ENCODE data around the gene AVPR2. TPM values are rescaled to one million over a fixed set of nuclear protein-coding genes. Genes with fewer than 3 reads are reported as not detected.

AVPR2 gene
- total RNA-seq, 1 experiment from 2014 or later, result not detected

- Histone ChIP-seq H3K9me3 (no peaks in the 10 kb centered on the region), H3K36me3 (ENCODE audit: control insufficient read depth, insufficient read depth, low read length) (no peaks in the 10 kb centered on the region), H3K4me3 (ENCODE audit: low read depth, low read length) (no peak overlapping the region), H3K4me1 (no peaks in the 10 kb centered on the region), H3K27me3 (replicated peaks; ENCODE audit: control insufficient read depth, insufficient read depth, low read length) (no peaks in the 10 kb centered on the region)
- BruUV-seq (replicated peaks), result no TSS peak
- H3K4me1 Mint-ChIP-seq (ENCODE audit: low read depth, unreplicated experiment), result no peaks in the 10 kb centered on the region
- CTCF ChIA-PET, result no interaction called here
- no peak overlapping the region for H3K4me3 Mint-ChIP-seq (ENCODE audit: unreplicated experiment)
- POLR2A ChIA-PET, result no interaction called here
- no peak overlapping the region for H3K27ac Mint-ChIP-seq (ENCODE audit: unreplicated experiment)
- H3K9me3 Mint-ChIP-seq (ENCODE audit: unreplicated experiment), result no peaks in the 10 kb centered on the region
- DNase-seq, result peak in 1 of 2 experiments; percentile 20
- no peaks in the 10 kb centered on the region for H3K27me3 Mint-ChIP-seq (ENCODE audit: insufficient read depth, unreplicated experiment)
- intact Hi-C loops (cut with micrococcal nuclease; ENCODE audit: unreplicated experiment), result loop anchor here (10.0 kb wide), 1 partner anchor 126 kb away; the partner anchor contains the start of genes IDH3G and SSR4
- TF ChIP-seq, protein P1, sequence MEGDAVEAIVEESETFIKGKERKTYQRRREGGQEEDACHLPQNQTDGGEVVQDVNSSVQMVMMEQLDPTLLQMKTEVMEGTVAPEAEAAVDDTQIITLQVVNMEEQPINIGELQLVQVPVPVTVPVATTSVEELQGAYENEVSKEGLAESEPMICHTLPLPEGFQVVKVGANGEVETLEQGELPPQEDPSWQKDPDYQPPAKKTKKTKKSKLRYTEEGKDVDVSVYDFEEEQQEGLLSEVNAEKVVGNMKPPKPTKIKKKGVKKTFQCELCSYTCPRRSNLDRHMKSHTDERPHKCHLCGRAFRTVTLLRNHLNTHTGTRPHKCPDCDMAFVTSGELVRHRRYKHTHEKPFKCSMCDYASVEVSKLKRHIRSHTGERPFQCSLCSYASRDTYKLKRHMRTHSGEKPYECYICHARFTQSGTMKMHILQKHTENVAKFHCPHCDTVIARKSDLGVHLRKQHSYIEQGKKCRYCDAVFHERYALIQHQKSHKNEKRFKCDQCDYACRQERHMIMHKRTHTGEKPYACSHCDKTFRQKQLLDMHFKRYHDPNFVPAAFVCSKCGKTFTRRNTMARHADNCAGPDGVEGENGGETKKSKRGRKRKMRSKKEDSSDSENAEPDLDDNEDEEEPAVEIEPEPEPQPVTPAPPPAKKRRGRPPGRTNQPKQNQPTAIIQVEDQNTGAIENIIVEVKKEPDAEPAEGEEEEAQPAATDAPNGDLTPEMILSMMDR (IDR thresholded peaks at IDR 0.05; ENCODE audit: insufficient read depth in 1 of 2, low read depth in 1 of 2, low read length in 1 of 2, severe bottlenecking in 1 of 2, unreplicated experiment in 1 of 2), result no peak
- peaks cover 6% of the 10 kb centered on the region for H3K36me3 Mint-ChIP-seq (ENCODE audit: insufficient read depth, unreplicated experiment)
Measured at GRCh38 chrX:153921070-153921469, 16.6 kb downstream of the AVPR2 start.

DNA sequence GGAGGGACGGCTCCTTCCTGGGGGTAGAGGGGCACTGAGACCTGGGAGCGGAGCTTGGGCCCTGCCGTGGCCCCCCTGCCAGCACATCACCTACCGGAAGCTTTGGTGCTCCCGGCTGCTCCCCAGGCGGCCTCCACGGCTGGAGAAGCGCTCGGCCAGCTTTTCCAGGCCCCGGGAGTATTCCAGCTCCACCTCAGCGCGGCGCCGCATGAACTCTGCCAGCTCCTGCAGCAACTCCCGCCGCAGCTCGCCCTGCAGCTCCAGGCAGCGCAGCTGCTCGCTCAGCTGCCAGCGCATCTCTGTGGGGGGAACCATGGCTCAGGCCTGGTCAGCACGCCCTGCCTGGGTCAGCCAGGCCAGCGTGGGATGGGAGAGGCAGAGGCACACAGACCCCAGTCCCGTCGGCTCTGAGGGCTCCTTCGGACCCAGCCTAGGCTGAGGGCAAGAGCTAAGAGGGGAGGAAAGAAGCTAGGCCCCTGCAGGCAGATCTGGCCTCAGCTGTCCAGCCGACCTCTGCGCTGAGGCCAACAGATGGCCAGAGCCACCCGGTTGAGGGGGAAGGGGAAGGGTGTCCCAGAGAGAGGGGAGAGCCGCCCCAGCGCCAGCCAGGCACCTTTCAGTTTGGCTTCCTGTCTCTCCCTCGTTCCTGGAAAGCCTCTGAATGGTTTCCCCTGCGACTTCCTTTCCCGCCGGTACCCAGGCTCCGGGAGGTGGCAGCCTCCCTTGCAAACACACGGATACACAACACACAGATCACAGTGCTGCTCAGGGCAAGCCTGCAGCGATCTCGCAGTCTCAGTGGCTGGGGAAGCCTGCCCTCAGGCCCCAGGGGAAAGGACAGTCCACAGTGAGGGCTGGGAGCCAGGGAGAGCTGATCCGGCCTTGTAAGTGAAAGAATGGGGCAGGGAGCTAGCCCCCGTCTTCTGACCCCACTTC lies 17.3 kb downstream of the AVPR2 start:
- no peaks in the 10 kb centered on the region for H3K9me3 Mint-ChIP-seq (ENCODE audit: unreplicated experiment)
- H3K36me3 Mint-ChIP-seq (ENCODE audit: insufficient read depth, unreplicated experiment), result peaks cover 6% of the 10 kb centered on the region
- Histone ChIP-seq H3K4me1 (peaks cover 4% of the 10 kb centered on the region; the same call in 1 of the 2 replicates), H3K9me3 (no peaks in the 10 kb centered on the region), H3K27me3 (replicated peaks; ENCODE audit: control insufficient read depth, insufficient read depth, low read length) (no peaks in the 10 kb centered on the region), H3K4me3 (ENCODE audit: low read depth, low read length) (no peak overlapping the region), H3K36me3 (ENCODE audit: control insufficient read depth, insufficient read depth, low read length) (no peaks in the 10 kb centered on the region)
- H3K27ac Mint-ChIP-seq (ENCODE audit: unreplicated experiment), result no peak overlapping the region
- TF ChIP-seq, protein P1 (IDR thresholded peaks at IDR 0.05; ENCODE audit: insufficient read depth in 1 of 2, low read depth in 1 of 2, low read length in 1 of 2, severe bottlenecking in 1 of 2, unreplicated experiment in 1 of 2), result no peak
- BruUV-seq (replicated peaks), result no TSS peak
- no peaks in the 10 kb centered on the region for H3K27me3 Mint-ChIP-seq (ENCODE audit: insufficient read depth, unreplicated experiment)
- ChIA-PET POLR2A (no interaction called here), CTCF (interaction anchor here (1.2 kb wide), 1 partner anchor 25 kb away, joined by 4 read pairs; no protein-coding TSS in a partner anchor)
- no peaks in the 10 kb centered on the region for H3K4me1 Mint-ChIP-seq (ENCODE audit: low read depth, unreplicated experiment)
- H3K4me3 Mint-ChIP-seq (ENCODE audit: unreplicated experiment), result no peak overlapping the region
- intact Hi-C loops (cut with micrococcal nuclease; ENCODE audit: unreplicated experiment), result loop anchor here (10.0 kb wide), 1 partner anchor 127 kb away; the partner anchor contains the start of genes IDH3G and SSR4
- DNase-seq, result no peak

GRCh38 chrX:153922932-153923857 lies 18.7 kb downstream of the AVPR2 start:
- Histone ChIP-seq H3K4me1 (peaks cover 8% of the 10 kb centered on the region; the same call in 1 of the 2 replicates), H3K4me3 (ENCODE audit: low read depth, low read length) (no peak overlapping the region), H3K9me3 (no peaks in the 10 kb centered on the region), H3K36me3 (ENCODE audit: control insufficient read depth, insufficient read depth, low read length) (no peaks in the 10 kb centered on the region), H3K27me3 (replicated peaks; ENCODE audit: control insufficient read depth, insufficient read depth, low read length) (no peaks in the 10 kb centered on the region)
- POLR2A ChIA-PET, result no interaction called here
- no peak overlapping the region for H3K27ac Mint-ChIP-seq (ENCODE audit: unreplicated experiment)
- no TSS peak for BruUV-seq (replicated peaks)
- intact Hi-C loops (cut with micrococcal nuclease; ENCODE audit: unreplicated experiment), result loop anchor here (10.0 kb wide), 1 partner anchor 128 kb away; the partner anchor contains the start of genes IDH3G and SSR4
- H3K9me3 Mint-ChIP-seq (ENCODE audit: unreplicated experiment), result no peaks in the 10 kb centered on the region
- H3K4me1 Mint-ChIP-seq (ENCODE audit: low read depth, unreplicated experiment), result no peaks in the 10 kb centered on the region
- H3K4me3 Mint-ChIP-seq (ENCODE audit: unreplicated experiment), result no peak overlapping the region
- TF ChIP-seq, protein P1 (IDR thresholded peaks at IDR 0.05; ENCODE audit: insufficient read depth in 1 of 2, low read depth in 1 of 2, low read length in 1 of 2, severe bottlenecking in 1 of 2, unreplicated experiment in 1 of 2), result no peak
- CTCF ChIA-PET, result interaction anchor here (0.6 to 1.2 kb wide), 2 partner anchors 22 to 24 kb away, joined by 3 to 4 read pairs; no protein-coding TSS in a partner anchor
- H3K36me3 Mint-ChIP-seq (ENCODE audit: insufficient read depth, unreplicated experiment), result peaks cover 15% of the 10 kb centered on the region
- no peaks in the 10 kb centered on the region for H3K27me3 Mint-ChIP-seq (ENCODE audit: insufficient read depth, unreplicated experiment)
- DNase-seq, result no peak

Measured in Caco-2 (cell line).